ENCODE results near the gene HTRA3. TPM values are rescaled to one million over a fixed set of nuclear protein-coding genes. Genes with fewer than 3 reads are reported as not detected.
A peak's percentile ranks its signal among the peaks of the same experiment; 100 is the strongest.

The HTRA3 gene
- total and polyA plus RNA-seq, 7 donors = 7.2 to 26.4 (median 14.0) TPM

GRCh38 chr4:8254076-8254475 is 15.5 kb upstream of the HTRA3 start:
- DNase-seq (no peak), ATAC-seq (no peak)
- Histone ChIP-seq H3K36me3 (ENCODE audit: insufficient read depth in 1 of 2, low read depth in 1 of 2) (no peaks in the 10 kb centered on the region), H3K9me3 (no peaks in the 10 kb centered on the region), H3K27me3 (ENCODE audit: insufficient read depth in 3 of 3, low read length in 2 of 3) (no peaks in the 10 kb centered on the region), H3K4me3 (no peak overlapping the region), H3K27ac (no peak overlapping the region), H3K4me1 (no peaks in the 10 kb centered on the region)
- TF ChIP-seq CTCF (IDR thresholded peaks at IDR 0.05) = no peak
- WGBS, 3 donors = 80 to 82% (median 81%) methylated on average over 6 of the region's 6 CpGs
- intact Hi-C loops (cut with DNase I) = no loop called here

- no peaks in the 10 kb centered on the region for H3K36me3 ChIP-seq (ENCODE audit: insufficient read depth in 1 of 2, low read depth in 1 of 2)
- 36 to 40% (median 36%) methylated on average over 14 of the region's 14 CpGs for WGBS, 3 donors
- intact Hi-C loops (cut with DNase I) = no loop called here
- TF ChIP-seq CTCF (IDR thresholded peaks at IDR 0.05) = no peak
- H3K27me3 ChIP-seq (ENCODE audit: insufficient read depth in 3 of 3, low read length in 2 of 3) = no peaks in the 10 kb centered on the region
- no peaks in the 10 kb centered on the region for H3K9me3 ChIP-seq
- DNase-seq = peak; percentile 74 to 87
- H3K27ac ChIP-seq = no peak overlapping the region
- ATAC-seq = peak; percentile 62 to 82 (median 66)
- H3K4me1 ChIP-seq = no peaks in the 10 kb centered on the region
- no peak overlapping the region for H3K4me3 ChIP-seq
These were observed 13.7 kb upstream of the HTRA3 start for GRCh38 chr4:8255698-8256441.

GRCh38 chr4:8257854-8258253 is 11.7 kb upstream of the HTRA3 start:
- no peak overlapping the region for H3K4me3 ChIP-seq
- H3K27me3 ChIP-seq (ENCODE audit: insufficient read depth in 3 of 3, low read length in 2 of 3) = no peaks in the 10 kb centered on the region
- ATAC-seq (no peak), DNase-seq (no peak)
- H3K27ac ChIP-seq = no peak overlapping the region
- TF ChIP-seq CTCF (IDR thresholded peaks at IDR 0.05) = no peak
- intact Hi-C loops (cut with DNase I) = no loop called here
- H3K36me3 ChIP-seq (ENCODE audit: insufficient read depth in 1 of 2, low read depth in 1 of 2) = no peaks in the 10 kb centered on the region
- no peaks in the 10 kb centered on the region for H3K4me1 ChIP-seq
- H3K9me3 ChIP-seq = no peaks in the 10 kb centered on the region
- WGBS, 3 donors = 74 to 84% (median 79%) methylated on average over 4 of the region's 4 CpGs

DNA sequence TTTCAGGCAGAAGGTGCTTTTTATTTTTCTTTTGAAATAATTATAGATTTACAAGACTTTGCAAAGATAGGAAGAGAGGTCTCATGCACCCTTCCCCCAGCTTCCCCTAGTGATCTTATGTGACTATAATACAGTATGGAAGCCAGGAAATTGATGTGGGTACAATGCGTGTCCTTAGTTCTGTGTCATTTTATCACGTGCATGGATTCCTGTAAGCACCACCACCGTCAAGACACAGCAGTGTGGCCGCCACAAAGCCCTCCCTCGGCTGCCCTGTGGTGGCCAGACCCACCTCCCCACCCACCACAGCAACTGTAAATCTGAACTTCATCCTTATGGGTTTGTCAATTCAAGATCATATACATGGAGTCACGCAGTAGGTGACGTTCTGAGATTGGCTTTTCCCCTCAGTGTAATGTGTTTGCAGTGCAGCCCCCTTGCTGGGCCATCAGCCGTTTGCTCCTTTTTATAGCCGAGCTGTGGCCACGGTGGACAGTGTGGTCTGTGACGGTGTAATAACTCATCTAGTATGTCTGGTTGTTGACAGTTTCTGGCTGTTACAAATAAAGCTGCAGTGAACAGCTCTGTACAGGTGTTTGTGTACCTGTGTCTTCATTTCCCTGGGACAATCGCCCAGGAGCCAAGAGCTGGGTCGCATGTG is 10.9 kb upstream of the HTRA3 start:
- Histone ChIP-seq H3K36me3 (ENCODE audit: insufficient read depth in 1 of 2, low read depth in 1 of 2) (no peaks in the 10 kb centered on the region), H3K4me1 (no peaks in the 10 kb centered on the region), H3K27ac (no peak overlapping the region), H3K4me3 (no peak overlapping the region), H3K9me3 (no peaks in the 10 kb centered on the region), H3K27me3 (ENCODE audit: insufficient read depth in 3 of 3, low read length in 2 of 3) (no peaks in the 10 kb centered on the region)
- ATAC-seq (no peak), DNase-seq (peak in 1 of 2 donors; percentile 1)
- no peak for TF ChIP-seq CTCF (IDR thresholded peaks at IDR 0.05)
- intact Hi-C loops (cut with DNase I) = no loop called here
- 66 to 71% (median 71%) methylated on average over 13 of the region's 13 CpGs for WGBS, 3 donors

Measured in psoas muscle (tissue), 8 donors.